Neural cell (in vitro differentiated cells): ENCODE data around the gene CNTNAP5. TPM values are rescaled to one million over a fixed set of nuclear protein-coding genes. Genes with fewer than 3 reads are reported as not detected.

Experiments used
- H2AFZ ChIP-seq: fragments of 200-600, 300-800 bp; sonication (generic), shearing (Covaris generic); 2 replicates; pipeline ENCODE4 v1.6.0; 2014; ENCODE audit warnings: low read depth, mild to moderate bottlenecking, antibody characterized with exemption, low read length, moderate library complexity
- H3F3A ChIP-seq: fragments of 200-600 bp; shearing (Covaris generic); 2 replicates; pipeline ENCODE4 v1.6.1; 2016; ENCODE audit warnings: mild to moderate bottlenecking, moderate library complexity, mixed read lengths, antibody characterized with exemption, low read length; ENCODE audit not compliant: insufficient read depth, poor library complexity, severe bottlenecking
- H3K27ac ChIP-seq: fragments of 200-600, 300-800 bp; sonication (generic), shearing (Covaris generic); 2 replicates; pipeline ENCODE4 v1.5.1; 2014; ENCODE audit warnings: mild to moderate bottlenecking, low read length, moderate library complexity
- H3K27me3 ChIP-seq: fragments of 300-800, 200-600 bp; sonication (generic), shearing (Covaris generic); 2 replicates; pipeline ENCODE4 v1.6.0; 2014; ENCODE audit warnings: mild to moderate bottlenecking, low read depth, low read length, moderate library complexity; ENCODE audit not compliant: insufficient read depth
- H3K36me3 ChIP-seq: fragments of 300-800, 200-600 bp; sonication (generic), shearing (Covaris generic); 2 replicates; pipeline ENCODE4 v1.5.1; 2014; ENCODE audit warnings: mild to moderate bottlenecking, antibody characterized with exemption, low read length, moderate library complexity; ENCODE audit not compliant: insufficient read depth
- H3K4me2 ChIP-seq: fragments of 300-800, 200-600 bp; sonication (generic), shearing (Covaris generic); 2 replicates; pipeline ENCODE4 v1.6.0; 2014; ENCODE audit warnings: mild to moderate bottlenecking, low read length
- H3K4me3 ChIP-seq: fragments of 300-800, 200-600 bp; sonication (generic), shearing (Covaris generic); 2 replicates; pipeline ENCODE4 v1.5.1; 2014; ENCODE audit warnings: mild to moderate bottlenecking, low read length, moderate library complexity
- H3K79me2 ChIP-seq: fragments of 200-600 bp; shearing (Covaris generic); replicated peaks from 2 replicates; pipeline ENCODE4 v1.6.0; 2014; ENCODE audit warnings: mild to moderate bottlenecking, low read length, moderate library complexity; ENCODE audit not compliant: insufficient read depth
- H3K9ac ChIP-seq: fragments of 300-800, 200-600 bp; sonication (generic), shearing (Covaris generic); 2 replicates; pipeline ENCODE4 v1.6.1; 2016; ENCODE audit warnings: mild to moderate bottlenecking, low read length, mixed read lengths
- H3K9me2 ChIP-seq: fragments of 200-600 bp; shearing (Covaris generic); 2 replicates; pipeline ENCODE4 v1.6.1; 2016; ENCODE audit warnings: mild to moderate bottlenecking, low read length, mixed read lengths; ENCODE audit not compliant: insufficient read depth
- H3K9me3 ChIP-seq: fragments of 200-600, 300-800 bp; sonication (generic), shearing (Covaris generic); 2 replicates; pipeline ENCODE4 v1.6.1; 2016; ENCODE audit warnings: mild to moderate bottlenecking, mixed run types, low read length, moderate library complexity, mixed read lengths
- H4K20me1 ChIP-seq: fragments of 200-600 bp; shearing (Covaris generic); 2 replicates; pipeline ENCODE4 v1.6.1; 2016; ENCODE audit warnings: mild to moderate bottlenecking, mixed run types; ENCODE audit not compliant: insufficient read depth
- CTCF ChIP-seq: fragments of 450-650 bp; IDR thresholded peaks from 2 replicates; pipeline ENCODE4 v1.5.1; 2014; ENCODE audit warnings: antibody characterized with exemption, mild to moderate bottlenecking, moderate library complexity; ENCODE audit not compliant: poor library complexity, severe bottlenecking
- EP300 ChIP-seq: fragments of 450-650 bp; conservative IDR thresholded peaks from 2 replicates; pipeline ENCODE4 v1.6.1; 2014; ENCODE audit warnings: antibody characterized with exemption, mild to moderate bottlenecking, moderate library complexity; ENCODE audit not compliant: poor library complexity, severe bottlenecking
- EZH2 ChIP-seq: fragments of 200-600, 300-800 bp; shearing (Covaris generic), sonication (generic); IDR thresholded peaks from 2 replicates; pipeline ENCODE4 v1.6.1; 2014; ENCODE audit warnings: antibody characterized with exemption, low read length, borderline replicate concordance, mild to moderate bottlenecking; ENCODE audit not compliant: insufficient read depth, poor library complexity, severe bottlenecking
- MXI1 ChIP-seq: fragments of 450-650 bp; conservative IDR thresholded peaks from 2 replicates; pipeline ENCODE4 v1.6.1; 2014; ENCODE audit warnings: antibody characterized with exemption, mild to moderate bottlenecking; ENCODE audit not compliant: poor library complexity, severe bottlenecking
- POLR2AphosphoS5 ChIP-seq: IDR thresholded peaks from 2 replicates; pipeline ENCODE4 v1.6.1; 2012
- RAD21 ChIP-seq: fragments of 450-650 bp; conservative IDR thresholded peaks from 2 replicates; pipeline ENCODE4 v1.6.1; 2014; ENCODE audit warnings: antibody characterized with exemption, mild to moderate bottlenecking, moderate library complexity
- REST ChIP-seq: IDR thresholded peaks from 2 replicates; pipeline ENCODE4 v1.6.1; 2012; ENCODE audit warnings: borderline replicate concordance
- SMC3 ChIP-seq: fragments of 450-650 bp; conservative IDR thresholded peaks from 2 replicates; pipeline ENCODE4 v1.6.1; 2014; ENCODE audit warnings: antibody characterized with exemption, mild to moderate bottlenecking, moderate library complexity; ENCODE audit not compliant: poor library complexity
- TAF1 ChIP-seq: IDR thresholded peaks from 2 replicates; pipeline ENCODE4 v1.6.1; 2012; ENCODE audit warnings: low read depth
- polyA plus RNA-seq: library from polyadenylated mRNA; depleted of rRNA; stranded (reverse); fragments of >200 nt; gene quantifications from 2 replicates; pipeline ENCODE4 v1.2.3, GENCODE V29; 2014

Gene CNTNAP5
- polyA plus RNA-seq, 1 donor from 2014 or later: 19.3 TPM

GRCh38 chr2:124640221-124640750 lies 615.2 kb downstream of the CNTNAP5 start:
- H2AFZ ChIP-seq: no peak overlapping the region
- no peaks in the 10 kb centered on the region for H3K36me3 ChIP-seq
- H3K27me3 ChIP-seq: no peaks in the 10 kb centered on the region
- no peak overlapping the region for H3K4me3 ChIP-seq
- no peaks in the 10 kb centered on the region for H4K20me1 ChIP-seq
- no peaks in the 10 kb centered on the region for H3K9me3 ChIP-seq
- H3K9ac ChIP-seq: no peak overlapping the region
- H3F3A ChIP-seq: no peaks in the 10 kb centered on the region
- H3K27ac ChIP-seq: no peak overlapping the region
- H3K79me2 ChIP-seq: no peaks in the 10 kb centered on the region
- no peak overlapping the region for H3K4me2 ChIP-seq
- TF ChIP-seq MXI1 (no peak), SMC3 (no peak), EZH2 (no peak), POLR2AphosphoS5 (no peak), RAD21 (no peak), TAF1 (no peak), CTCF (no peak), REST (no peak), EP300 (no peak)
- no peaks in the 10 kb centered on the region for H3K9me2 ChIP-seq

- Histone ChIP-seq H3K79me2 (no peaks in the 10 kb centered on the region), H3K4me3 (no peak overlapping the region), H2AFZ (no peak overlapping the region), H3K27ac (no peak overlapping the region), H3K9ac (no peak overlapping the region), H3K9me2 (no peaks in the 10 kb centered on the region), H3K4me2 (no peak overlapping the region), H3F3A (no peaks in the 10 kb centered on the region), H3K36me3 (no peaks in the 10 kb centered on the region), H4K20me1 (no peaks in the 10 kb centered on the region), H3K27me3 (no peaks in the 10 kb centered on the region), H3K9me3 (no peaks in the 10 kb centered on the region)
- TF ChIP-seq MXI1 (no peak), REST (no peak), RAD21 (no peak), POLR2AphosphoS5 (no peak), SMC3 (no peak), CTCF (no peak), EP300 (no peak), TAF1 (no peak), EZH2 (no peak)
These were observed 621.2 kb downstream of the CNTNAP5 start for GRCh38 chr2:124646166-124646815.
